Spinal cord (tissue), 10 donors: Measurements from ENCODE around the gene ARHGAP9. TPM values are rescaled to one million over a fixed set of nuclear protein-coding genes. Genes with fewer than 3 reads are reported as not detected.
A peak's percentile ranks its signal among the peaks of the same experiment; 100 is the strongest.

Source experiments
- DNase-seq, 6 donors: peaks; one replicate each; pipeline versions ENCODE4 v3.0.0 to v3.0.0-alpha.2; 2013 to 2015; ENCODE audit warnings: low spot score in 6 of 6, low read depth in 4 of 6
- H3K27ac ChIP-seq: one replicate; pipeline ENCODE4 v1.5.1; 2013; ENCODE audit warnings: low read depth, low read length, control low read depth
- H3K27me3 ChIP-seq: one replicate; pipeline ENCODE4 v1.6.1; 2013; ENCODE audit warnings: low read length; ENCODE audit not compliant: control insufficient read depth, insufficient read depth
- H3K36me3 ChIP-seq: one replicate; pipeline ENCODE4 v1.6.1; 2013; ENCODE audit warnings: low read length; ENCODE audit not compliant: control insufficient read depth, insufficient read depth
- H3K4me1 ChIP-seq: one replicate; pipeline ENCODE4 v1.6.1; 2013; ENCODE audit warnings: low read length; ENCODE audit not compliant: control insufficient read depth, insufficient read depth
- H3K4me3 ChIP-seq: one replicate; pipeline ENCODE4 v1.5.1; 2013; ENCODE audit warnings: low read depth, low read length, control low read depth
- H3K9me3 ChIP-seq: one replicate; pipeline ENCODE4 v1.6.1; 2013; ENCODE audit warnings: low read length; ENCODE audit not compliant: control insufficient read depth, insufficient read depth
- WGBS: methylation state at CpG from one replicate; pipeline ENCODE4 v1.1.5; 2013; ENCODE audit warnings: missing lambda C conversion rate; ENCODE audit not compliant: insufficient coverage; 5-methylcytosine and 5-hydroxymethylcytosine counted together
- polyA plus RNA-seq, 2 donors: library from polyadenylated mRNA; unstranded; fragments of 120-200 nt; gene quantifications; one replicate each; pipeline ENCODE4 v1.2.1, GENCODE V29; 2013; ENCODE audit not compliant: insufficient read length in 2 of 2
- total RNA-seq, 2 donors: library from RNA; depleted of rRNA in 1 of 2; stranded (reverse); fragments of 120-200 nt in 1 of 2; fragments of >200 nt in 1 of 2; gene quantifications; one replicate each; pipeline versions ENCODE4 v1.2.3 to v1.2.4, GENCODE V29; 2013 to 2014
- donor health status: healthy.

ARHGAP9 gene
- total and polyA plus RNA-seq, 4 donors, result 4.8 to 6.5 (median 5.3) TPM

GRCh38 chr12:57460468-57460784, 19.2 kb downstream of the ARHGAP9 start:
- H3K4me3 ChIP-seq, result peak overlapping the region; percentile 71
- peak overlapping the region; percentile 48 for H3K27ac ChIP-seq
- 3% methylated on average over 5 of the region's 6 CpGs for WGBS
- H3K36me3 ChIP-seq, result peaks cover 7% of the 10 kb centered on the region
- no peaks in the 10 kb centered on the region for H3K9me3 ChIP-seq
- no peak for DNase-seq
- peaks cover 49% of the 10 kb centered on the region for H3K4me1 ChIP-seq
- H3K27me3 ChIP-seq, result peaks cover 27% of the 10 kb centered on the region

- peak in 1 of 6 donors; percentile 43 for DNase-seq
- 0% methylated on average over 1 of the region's 36 CpGs for WGBS
- Histone ChIP-seq H3K27me3 (peaks cover 27% of the 10 kb centered on the region), H3K4me3 (peak within 1 kb of the TSS; percentile 71), H3K27ac (peak within 1 kb of the TSS; percentile 86), H3K9me3 (no peaks in the 10 kb centered on the region), H3K4me1 (peaks cover 49% of the 10 kb centered on the region), H3K36me3 (peaks cover 7% of the 10 kb centered on the region)
These were observed 19.8 kb downstream of the ARHGAP9 start, which contains the start of gene GLI1 for GRCh38 chr12:57459750-57460467. TSS of gene GLI1 (plus strand) at chr12:57459785. CDS start at chr12:57463692, 3,907 bp downstream.

GRCh38 chr12:57459055-57459749, 20.5 kb downstream of the ARHGAP9 start:
- Histone ChIP-seq H3K36me3 (peaks cover 6% of the 10 kb centered on the region), H3K4me1 (peaks cover 49% of the 10 kb centered on the region), H3K9me3 (no peaks in the 10 kb centered on the region), H3K27ac (peak overlapping the region; percentile 86), H3K27me3 (peaks cover 27% of the 10 kb centered on the region), H3K4me3 (peak overlapping the region; percentile 71)
- WGBS, result 0% methylated on average over 18 of the region's 24 CpGs
- DNase-seq, result peak; percentile 87 to 98 (median 92)

- Histone ChIP-seq H3K27ac (peak overlapping the region; percentile 86), H3K9me3 (no peaks in the 10 kb centered on the region), H3K4me3 (peak overlapping the region; percentile 71), H3K36me3 (peaks cover 2% of the 10 kb centered on the region), H3K4me1 (peaks cover 49% of the 10 kb centered on the region), H3K27me3 (peaks cover 27% of the 10 kb centered on the region)
- 0% methylated on average over 2 of the region's 3 CpGs for WGBS
- no peak for DNase-seq
These were observed 21.0 kb downstream of the ARHGAP9 start for GRCh38 chr12:57458665-57459054.

GRCh38 chr12:57456737-57457490, 22.8 kb downstream of the ARHGAP9 start:
- Histone ChIP-seq H3K4me3 (no peak overlapping the region), H3K9me3 (no peaks in the 10 kb centered on the region), H3K36me3 (no peaks in the 10 kb centered on the region), H3K4me1 (peaks cover 43% of the 10 kb centered on the region), H3K27me3 (peaks cover 19% of the 10 kb centered on the region), H3K27ac (no peak overlapping the region)
- 90% methylated on average over 4 of the region's 6 CpGs for WGBS
- DNase-seq, result no peak

GRCh38 chr12:57456145-57456700, 23.4 kb downstream of the ARHGAP9 start:
- H3K9me3 ChIP-seq, result no peaks in the 10 kb centered on the region
- peaks cover 13% of the 10 kb centered on the region for H3K27me3 ChIP-seq
- peak in 2 of 6 donors; percentile 57 to 76 for DNase-seq
- 32% methylated on average over 14 of the region's 15 CpGs for WGBS
- H3K4me3 ChIP-seq, result no peak overlapping the region
- peaks cover 37% of the 10 kb centered on the region for H3K4me1 ChIP-seq
- no peak overlapping the region for H3K27ac ChIP-seq
- no peaks in the 10 kb centered on the region for H3K36me3 ChIP-seq

- no peak for DNase-seq
- Histone ChIP-seq H3K9me3 (no peaks in the 10 kb centered on the region), H3K27ac (no peak overlapping the region), H3K4me3 (no peak overlapping the region), H3K4me1 (peaks cover 30% of the 10 kb centered on the region), H3K36me3 (no peaks in the 10 kb centered on the region), H3K27me3 (peaks cover 6% of the 10 kb centered on the region)
- 58% methylated on average over 6 of the region's 10 CpGs for WGBS
These were observed 24.1 kb downstream of the ARHGAP9 start for GRCh38 chr12:57455374-57456144.

GRCh38 chr12:57454566-57455373, 24.9 kb downstream of the ARHGAP9 start, which contains the start of gene INHBE:
TSS of gene INHBE (plus strand) at chr12:57455307. CDS start at chr12:57455537, 230 bp downstream.
- no peak for DNase-seq
- 49% methylated on average over 7 of the region's 10 CpGs for WGBS
- H3K4me3 ChIP-seq, result no peak within 1 kb of the TSS
- H3K4me1 ChIP-seq, result peaks cover 28% of the 10 kb centered on the region
- no peak within 1 kb of the TSS for H3K27ac ChIP-seq
- no peaks in the 10 kb centered on the region for H3K9me3 ChIP-seq
- H3K27me3 ChIP-seq, result peaks cover 3% of the 10 kb centered on the region
- H3K36me3 ChIP-seq, result no peaks in the 10 kb centered on the region
